H4 (cell line): Measurements from ENCODE around the gene MRGPRX1. TPM values are rescaled to one million over a fixed set of nuclear protein-coding genes. Genes with fewer than 3 reads are reported as not detected.
A peak's percentile ranks its signal among the peaks of the same experiment; 100 is the strongest.
"Not testable (repeated sequence)": the region's sequence is repeated elsewhere in the genome, so short reads cannot be mapped to it uniquely, and the experiment has no call there.

Source experiments
- DNase-seq: peaks from one replicate; pipeline ENCODE4 v3.0.0-alpha.2; 2015; ENCODE audit warnings: low spot score
- total RNA-seq: library from RNA; depleted of rRNA; stranded (reverse); fragments of >200 nt; shearing (Covaris generic); gene quantifications from 2 replicates; pipeline ENCODE4 v1.2.3, GENCODE V29; 2014; rRNA removed

Gene MRGPRX1
- total RNA-seq = not detected in 2 replicates

- DNase-seq = no peak
Observed at GRCh38 chr11:18939314-18939713, at the start of gene MRGPRX1. Gene MRGPRX1, minus strand, starts transcription at chr11:18939414. Its CDS starts 4,630 bp downstream, at chr11:18934784.

DNA sequence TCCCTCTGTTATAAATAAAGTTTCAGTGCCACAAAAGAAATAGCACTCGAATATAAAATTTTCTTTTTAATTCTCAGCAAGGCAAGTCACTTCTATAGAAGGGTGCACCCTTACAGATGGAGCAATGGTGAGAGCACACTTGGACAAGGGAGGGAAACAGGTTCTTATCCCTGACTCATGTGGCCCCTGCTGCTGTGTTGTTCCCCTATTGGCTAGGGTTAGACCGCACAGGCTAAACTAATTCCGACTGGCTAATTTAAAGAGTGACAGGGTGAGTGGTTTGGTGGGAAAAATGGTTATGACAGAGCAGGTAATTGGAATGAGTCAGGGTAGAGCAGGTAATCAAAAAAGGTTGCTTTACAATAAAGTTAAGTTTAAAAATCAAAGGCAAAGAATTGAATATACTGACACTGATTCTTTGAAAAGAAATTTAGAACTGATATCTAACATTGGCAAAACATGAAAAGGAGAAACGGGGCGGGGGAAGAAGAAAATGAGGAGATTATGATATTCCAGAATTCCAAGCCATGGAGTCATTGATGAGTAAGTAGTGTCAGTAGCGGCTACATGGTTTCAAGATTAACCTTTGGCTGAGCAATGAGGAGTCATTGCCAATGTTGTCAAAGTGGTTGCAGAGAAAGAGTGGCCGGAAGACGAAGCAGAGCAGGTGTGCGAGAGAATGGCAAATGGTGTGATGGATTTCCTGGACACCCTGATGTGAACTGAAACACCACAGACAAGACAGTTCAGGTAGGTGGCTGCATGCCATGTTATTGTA, 48.4 kb upstream of the MRGPRX1 start:
- no peak for DNase-seq

DNA sequence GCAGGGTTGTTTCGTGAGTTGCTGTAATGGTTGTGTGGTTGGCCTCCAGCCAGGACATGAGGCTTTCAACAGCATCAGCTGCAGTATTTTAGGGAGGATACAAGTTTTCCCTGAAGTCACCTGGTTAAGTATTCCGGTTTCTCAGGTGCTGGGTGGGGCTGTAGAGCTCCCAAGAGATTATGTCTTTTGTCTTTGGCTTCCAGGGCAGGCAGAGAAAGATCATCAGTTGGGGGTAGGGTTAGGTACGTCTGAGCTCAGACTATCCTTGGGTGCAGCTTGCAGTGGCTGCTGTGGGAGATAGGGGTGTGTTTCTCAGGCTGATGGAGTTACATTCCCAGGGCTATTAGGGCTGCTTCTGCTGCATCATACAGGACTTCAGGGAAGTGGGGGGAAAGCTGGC, 47.5 kb upstream of the MRGPRX1 start:
- DNase-seq = peak; percentile 16

- DNase-seq = no peak
Observed at GRCh38 chr11:18981897-18982296, 42.7 kb upstream of the MRGPRX1 start.

DNA sequence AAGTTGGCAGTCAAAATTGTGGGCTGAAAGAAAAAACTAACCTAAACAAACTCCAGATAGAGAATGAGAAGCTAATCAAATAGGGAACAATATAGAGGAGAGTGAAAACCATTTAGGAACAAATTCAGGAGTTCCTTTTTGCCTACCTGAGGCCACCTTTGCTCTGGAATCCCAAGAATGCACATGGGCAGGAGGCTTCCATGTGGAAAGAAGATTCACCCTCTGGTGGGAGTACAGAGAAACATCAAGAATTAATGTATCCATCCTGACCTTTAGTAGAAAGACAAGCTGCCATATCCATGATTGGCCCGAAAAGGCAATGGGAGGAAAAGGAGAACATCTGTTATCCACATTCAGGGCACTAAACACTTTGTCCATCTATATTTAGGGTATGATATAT, 35.0 kb upstream of the MRGPRX1 start:
- DNase-seq = no peak

DNA sequence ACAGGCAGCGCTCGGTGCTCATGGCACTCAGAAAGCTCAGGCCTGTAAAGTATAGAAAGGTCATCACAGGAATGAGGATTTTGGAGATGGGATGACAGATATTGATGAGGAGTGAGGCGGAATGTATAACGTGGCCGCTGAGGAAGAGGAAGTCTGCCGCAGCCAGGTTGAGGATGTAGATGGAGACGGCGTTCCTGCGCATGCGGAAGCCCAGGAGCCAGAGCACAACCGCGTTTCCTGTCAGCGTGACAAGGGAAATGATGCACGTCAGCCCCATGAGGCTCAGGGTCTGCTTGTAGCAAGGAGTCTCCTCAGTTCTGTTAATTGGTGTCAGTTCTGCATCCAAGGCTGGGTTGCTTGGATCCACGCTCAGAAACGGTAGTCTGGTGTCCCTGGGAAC, 33.1 kb upstream of the MRGPRX1 start:
- DNase-seq = no peak

DNA sequence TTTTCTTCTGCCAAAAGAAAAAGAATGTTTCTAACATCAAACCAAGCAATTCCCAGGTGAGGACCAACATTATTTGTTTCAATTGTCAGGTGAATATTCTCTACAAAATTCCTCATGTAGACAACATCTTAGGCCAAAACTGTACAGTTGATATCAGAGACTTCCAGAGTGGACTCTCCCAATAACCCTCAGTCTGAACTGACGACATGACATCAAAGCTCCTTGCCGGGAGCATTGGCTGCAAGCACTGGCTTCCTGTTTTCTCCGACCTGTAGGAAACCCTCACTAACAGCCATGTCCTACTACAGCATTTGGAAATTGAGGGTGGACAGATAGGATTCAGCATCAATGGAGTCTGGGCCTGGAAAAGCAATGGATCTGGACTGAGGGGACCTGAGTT, 30.5 kb upstream of the MRGPRX1 start:
- DNase-seq = no peak

DNA sequence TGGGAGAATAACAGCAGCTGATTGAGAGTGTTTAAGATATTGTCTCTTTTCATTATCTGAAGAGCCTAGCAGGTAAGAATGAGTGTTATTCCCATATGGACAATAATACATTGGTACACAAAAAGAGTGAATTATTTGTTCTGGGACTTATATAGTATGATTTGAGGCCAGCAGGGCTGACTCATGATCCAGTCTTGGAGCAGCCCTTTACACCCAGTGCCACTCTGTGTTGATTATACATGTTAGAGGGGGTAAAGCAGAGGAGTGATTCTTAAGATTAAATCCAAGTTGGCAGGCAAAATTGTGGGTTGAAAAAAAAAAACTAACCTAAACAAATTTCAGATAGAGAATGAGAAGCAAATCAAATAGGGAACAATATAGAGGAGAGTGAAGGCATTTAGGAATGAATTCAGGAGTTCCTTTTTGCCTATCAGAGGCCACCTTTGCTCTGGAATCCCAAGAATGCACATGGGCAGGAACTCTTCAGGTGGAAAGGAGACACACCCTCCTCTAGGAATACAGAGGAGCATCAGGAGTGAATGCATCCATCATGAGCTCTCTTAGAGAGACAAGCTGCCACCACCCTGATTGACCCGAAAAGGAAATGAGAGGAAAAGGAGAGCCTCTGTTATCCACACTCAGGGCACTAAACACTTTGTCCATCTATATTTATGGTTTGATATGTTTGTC, 19.2 kb upstream of the MRGPRX1 start:
- DNase-seq = no peak

DNA sequence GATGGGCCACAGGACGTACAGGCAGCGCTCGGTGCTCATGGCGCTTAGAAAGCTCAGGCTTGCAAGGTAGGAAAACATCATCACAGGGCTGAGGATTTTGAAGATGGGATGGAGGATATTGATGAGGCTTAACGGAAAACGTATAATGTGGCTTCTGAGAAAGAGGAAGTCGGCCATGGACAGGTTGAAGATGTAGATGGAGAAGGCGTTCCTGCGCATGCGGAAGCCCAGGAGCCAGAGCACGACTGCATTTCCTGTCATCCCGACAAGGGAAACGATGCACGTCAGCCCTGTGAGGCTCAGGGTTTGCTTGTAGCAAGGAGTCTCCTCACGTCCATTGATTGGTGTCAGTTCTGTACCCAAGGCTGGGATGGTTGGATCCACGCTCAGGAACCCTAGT, 17.4 kb upstream of the MRGPRX1 start:
- no peak for DNase-seq

- DNase-seq = no peak
Observed at GRCh38 chr11:18936002-18936673, 3.1 kb downstream of the MRGPRX1 start.

DNA sequence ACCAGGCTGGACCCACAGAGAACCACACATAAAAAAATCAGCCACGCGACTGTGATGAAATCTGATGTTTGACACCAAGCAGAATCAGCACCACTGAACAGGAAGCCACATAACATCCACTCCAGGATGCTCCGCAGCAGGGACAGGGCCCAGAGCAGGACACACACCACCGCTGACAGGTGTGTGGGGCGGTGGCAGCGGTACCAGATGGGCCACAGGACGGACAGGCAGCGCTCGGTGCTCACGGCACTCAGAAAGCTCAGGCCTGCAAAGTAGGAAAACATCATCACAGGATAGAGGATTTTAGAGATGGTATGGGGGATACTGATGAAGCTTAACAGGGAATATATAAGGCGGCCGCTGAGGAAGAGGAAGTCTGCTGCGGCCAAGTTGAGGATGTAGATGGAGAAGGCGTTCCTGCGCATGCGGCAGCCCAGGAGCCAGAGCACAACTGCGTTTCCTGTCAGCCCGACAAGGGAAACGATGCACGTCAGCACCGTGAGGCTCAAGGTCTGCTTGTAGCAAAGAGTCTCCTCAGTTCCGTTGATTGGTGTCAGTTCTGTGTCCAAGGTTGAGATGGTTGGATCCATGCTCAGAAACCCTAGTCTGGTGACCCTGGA, 4.9 kb downstream of the MRGPRX1 start:
- DNase-seq = no peak

DNA sequence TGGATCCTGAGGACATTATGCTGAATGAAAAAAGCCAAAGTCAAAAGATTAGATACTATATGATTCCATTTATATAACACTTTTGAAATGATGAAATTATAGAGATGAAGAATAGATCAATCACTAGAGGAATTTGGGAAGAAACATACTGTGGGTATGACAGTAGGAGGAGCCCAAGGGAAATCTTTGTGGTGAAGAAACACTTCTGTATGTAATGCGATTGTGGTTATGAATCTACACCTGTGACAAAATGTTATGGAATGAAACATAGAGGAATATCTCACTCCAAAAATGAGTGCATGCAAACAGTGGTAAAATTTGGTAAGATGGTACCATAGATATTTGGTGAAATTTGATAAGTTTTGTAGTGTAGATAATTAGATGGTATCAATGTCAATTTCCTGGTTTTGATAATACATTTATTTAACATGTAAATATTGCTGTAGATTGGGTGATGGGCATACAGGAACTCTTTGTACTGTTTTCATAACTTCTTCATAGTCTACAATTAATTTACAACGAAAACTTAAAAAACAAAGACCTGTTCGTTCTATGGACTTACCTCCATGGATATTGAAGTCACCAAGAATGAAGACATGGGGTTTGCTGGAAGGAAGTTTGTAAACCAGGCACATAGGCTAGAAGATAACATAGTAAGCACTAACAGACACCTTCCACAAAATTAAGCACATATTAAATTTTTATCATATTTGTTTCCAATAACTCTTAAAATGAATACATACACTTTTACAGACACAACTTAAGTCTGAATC, 11.5 kb downstream of the MRGPRX1 start:
- no peak for DNase-seq

DNA sequence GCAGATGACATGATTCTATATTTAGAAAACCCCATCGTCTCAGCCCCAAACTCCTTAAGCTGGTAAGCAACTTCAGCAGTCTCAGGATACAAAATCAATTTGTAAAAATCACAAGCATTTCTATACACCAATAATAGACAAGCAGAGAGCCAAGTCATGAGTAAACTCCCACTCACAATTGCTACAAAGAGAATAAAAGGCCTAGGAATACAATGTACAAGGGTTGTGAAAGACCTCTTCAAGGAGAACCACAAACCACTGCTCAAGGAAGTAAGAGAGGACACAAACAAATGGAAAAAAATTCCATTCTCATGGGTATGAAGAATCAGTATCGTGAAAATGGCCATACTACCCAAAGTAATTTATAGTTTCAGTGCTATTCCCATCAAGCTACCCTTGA, 13.8 kb downstream of the MRGPRX1 start:
- DNase-seq = not testable (repeated sequence)

GRCh38 chr11:18912883-18913282, 26.3 kb downstream of the MRGPRX1 start:
- no peak for DNase-seq

GRCh38 chr11:18907391-18907790, 31.8 kb downstream of the MRGPRX1 start:
- no peak for DNase-seq

DNA sequence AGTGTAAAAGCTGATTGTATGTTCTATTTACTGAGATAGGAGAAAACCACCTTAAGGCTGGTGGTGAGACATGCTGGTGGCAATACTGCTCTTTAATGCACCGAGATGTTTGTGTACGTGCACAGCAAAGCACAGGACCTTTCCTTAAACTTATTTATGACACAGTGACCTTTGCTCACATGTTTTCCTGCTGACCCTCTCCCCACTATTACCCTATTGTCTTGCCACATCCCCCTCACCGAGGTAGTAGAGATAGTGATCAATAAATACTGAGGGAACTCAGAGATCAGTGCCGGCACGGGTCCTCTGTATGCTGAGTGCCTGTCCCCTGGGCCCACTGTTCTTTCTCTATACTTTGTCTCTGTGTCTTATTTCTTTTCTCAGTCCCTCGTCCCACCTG, 38.6 kb downstream of the MRGPRX1 start:
- not testable (repeated sequence) for DNase-seq

DNA sequence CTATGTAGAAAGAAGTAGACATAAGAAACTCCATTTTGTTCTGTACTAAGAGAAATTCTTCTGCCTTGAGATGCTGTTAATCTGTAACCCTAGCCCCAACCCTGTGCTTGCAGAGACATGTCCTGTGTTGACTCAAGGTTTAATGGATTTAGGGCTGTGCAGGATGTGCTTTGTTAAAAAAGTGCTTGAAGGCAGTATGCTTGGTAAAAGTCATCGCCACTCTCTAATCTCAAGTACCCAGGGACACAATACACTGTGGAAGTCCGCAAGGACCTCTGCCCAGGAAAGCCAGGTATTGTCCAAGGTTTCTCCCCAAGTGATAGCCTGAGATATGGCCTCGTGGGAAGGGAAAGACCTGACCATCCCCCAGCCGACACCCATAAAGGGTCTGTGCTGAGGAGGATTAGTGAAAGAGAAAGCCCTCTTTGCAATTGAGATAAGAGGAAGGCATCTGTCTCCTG, 39.0 kb downstream of the MRGPRX1 start:
- DNase-seq = not testable (repeated sequence)

DNA sequence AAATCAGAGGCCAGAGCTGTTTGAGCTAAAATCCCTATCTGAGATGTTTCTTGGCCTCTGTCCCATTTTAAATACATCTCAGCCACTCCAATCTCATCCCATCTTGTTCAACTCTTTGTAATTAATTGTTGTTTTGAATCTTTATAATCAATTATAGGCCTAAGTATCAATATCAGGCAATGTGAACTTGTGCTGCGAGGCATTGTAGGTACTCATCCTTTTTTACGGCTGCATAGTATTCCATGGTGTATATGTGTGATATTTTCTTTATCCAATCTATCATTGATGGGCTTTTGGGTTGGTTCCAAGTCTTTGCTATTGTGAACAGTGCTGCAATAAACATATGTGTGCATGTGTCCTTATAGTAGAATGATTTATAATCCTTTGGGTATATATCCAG, 47.5 kb downstream of the MRGPRX1 start:
- not testable (repeated sequence) for DNase-seq

DNA sequence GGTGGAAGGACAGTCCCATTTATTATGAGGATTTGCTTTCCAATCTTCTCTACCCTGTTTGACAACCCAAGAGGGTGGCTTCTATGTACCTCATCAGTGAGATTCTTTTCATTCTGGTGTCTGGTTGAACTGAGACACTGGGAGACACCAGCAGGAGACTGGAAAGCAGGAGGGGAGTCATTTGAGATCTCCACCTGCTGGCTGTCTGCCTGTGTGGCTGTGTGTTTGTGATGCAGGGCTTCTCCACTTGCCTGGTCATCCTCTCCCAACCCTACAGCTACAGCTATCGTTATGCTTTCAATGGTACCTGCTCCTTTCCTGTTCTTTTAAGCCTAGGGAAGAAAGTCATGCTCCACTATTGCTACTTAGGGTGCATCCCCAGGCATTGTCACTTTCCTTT, 48.6 kb downstream of the MRGPRX1 start:
- DNase-seq = no peak
